ENCODE results near the gene NEB. TPM values are rescaled to one million over a fixed set of nuclear protein-coding genes. Genes with fewer than 3 reads are reported as not detected.

NEB gene
- total and polyA plus RNA-seq, 3 donors from 2014 or later = 5.5 to 18.6 (median 5.7) TPM

DNA sequence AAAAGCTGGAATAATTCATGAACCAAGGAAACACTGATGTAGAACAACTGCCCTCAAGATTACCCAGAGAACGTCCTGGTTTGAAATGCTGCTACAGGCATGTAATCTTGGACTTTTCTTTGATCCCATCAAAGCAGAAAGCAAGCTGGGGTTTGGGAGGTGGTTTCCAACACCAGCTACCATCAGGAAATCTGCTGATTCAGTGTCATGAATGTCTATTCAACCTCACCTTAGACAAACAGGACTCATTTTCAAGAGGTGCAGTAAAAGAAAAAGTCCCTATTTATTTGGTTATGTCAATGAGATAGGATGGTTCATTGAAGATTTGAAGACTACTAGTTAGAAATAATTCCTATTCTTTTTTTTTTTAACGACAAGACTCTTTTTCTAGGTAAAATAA is 72.7 kb downstream of the NEB start:
- H3K27ac ChIP-seq = no peak overlapping the region
- TF ChIP-seq CTCF (IDR thresholded peaks at IDR 0.05) (no peak), POLR2A (IDR thresholded peaks at IDR 0.05) (no peak)
- H3K4me1 ChIP-seq = no peaks in the 10 kb centered on the region
- no peak overlapping the region for H3K4me3 ChIP-seq
- DNase-seq = no peak
- no peaks in the 10 kb centered on the region for H3K27me3 ChIP-seq
- intact Hi-C loops (cut with DNase I; ENCODE audit: low total_unique reads) = no loop called here
- H3K36me3 ChIP-seq (ENCODE audit: low read depth, missing control alignments) = no peaks in the 10 kb centered on the region
- 88 to 91% methylated on average over 2 of the region's 2 CpGs for WGBS, 2 donors
- H3K9me3 ChIP-seq = no peaks in the 10 kb centered on the region

DNA sequence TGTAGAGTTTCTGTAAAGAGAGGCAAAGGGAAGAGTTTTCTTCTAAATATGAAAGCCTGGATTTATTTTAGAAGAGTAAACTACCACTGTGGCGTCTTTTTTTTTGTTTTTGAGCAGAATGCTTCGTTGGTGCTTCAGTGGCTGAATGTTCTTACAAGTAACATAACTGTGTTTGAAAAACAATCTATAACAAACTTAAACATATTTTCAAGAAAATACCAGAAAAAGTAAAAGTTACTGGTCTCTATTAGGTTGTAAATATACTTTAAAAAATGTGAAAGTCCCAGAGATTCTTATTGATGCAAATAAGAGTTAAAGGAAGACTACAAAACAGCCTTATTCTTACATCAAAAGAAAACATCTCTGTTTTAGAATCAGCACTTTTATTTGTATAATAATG is 76.2 kb downstream of the NEB start:
- H3K27me3 ChIP-seq = no peaks in the 10 kb centered on the region
- intact Hi-C loops (cut with DNase I; ENCODE audit: low total_unique reads) = no loop called here
- no peak for TF ChIP-seq POLR2A (IDR thresholded peaks at IDR 0.05)
- TF ChIP-seq CTCF (IDR thresholded peaks at IDR 0.05) = no peak
- no peak overlapping the region for H3K27ac ChIP-seq
- H3K36me3 ChIP-seq (ENCODE audit: low read depth, missing control alignments) = no peaks in the 10 kb centered on the region
- no peaks in the 10 kb centered on the region for H3K4me1 ChIP-seq
- H3K9me3 ChIP-seq = no peaks in the 10 kb centered on the region
- H3K4me3 ChIP-seq = no peak overlapping the region
- DNase-seq = no peak
- WGBS, 2 donors = 77 to 88% methylated on average over 2 of the region's 2 CpGs

DNA sequence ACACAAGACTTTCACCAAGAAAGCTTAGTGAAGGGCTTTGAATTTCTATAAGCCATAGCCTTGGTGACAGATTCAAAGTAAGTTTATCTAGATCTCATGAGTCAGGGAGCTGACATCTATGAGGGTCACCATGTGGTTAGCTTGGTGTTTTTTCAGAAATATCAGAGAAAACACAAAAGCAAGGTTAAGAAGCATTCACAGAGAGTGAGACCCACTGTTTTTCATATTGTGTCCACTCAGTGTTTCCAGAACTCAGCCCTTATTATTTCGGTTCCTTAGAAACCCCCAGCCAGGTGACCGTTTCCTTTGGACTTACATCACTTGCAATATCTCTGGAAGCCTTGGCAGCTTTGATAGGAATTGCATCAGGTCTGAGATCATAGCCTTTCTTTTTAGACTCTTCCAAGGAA is 76.6 kb downstream of the NEB start:
- no peaks in the 10 kb centered on the region for H3K4me1 ChIP-seq
- no peaks in the 10 kb centered on the region for H3K9me3 ChIP-seq
- no peak for DNase-seq
- H3K27me3 ChIP-seq = no peaks in the 10 kb centered on the region
- H3K27ac ChIP-seq = no peak overlapping the region
- WGBS, 2 donors = 87 to 90% methylated on average over 2 of the region's 2 CpGs
- intact Hi-C loops (cut with DNase I; ENCODE audit: low total_unique reads) = no loop called here
- no peaks in the 10 kb centered on the region for H3K36me3 ChIP-seq (ENCODE audit: low read depth, missing control alignments)
- TF ChIP-seq CTCF (IDR thresholded peaks at IDR 0.05) = no peak
- TF ChIP-seq POLR2A (IDR thresholded peaks at IDR 0.05) = no peak
- no peak overlapping the region for H3K4me3 ChIP-seq

- intact Hi-C loops (cut with DNase I; ENCODE audit: low total_unique reads) = no loop called here
- H3K27me3 ChIP-seq = no peaks in the 10 kb centered on the region
- H3K27ac ChIP-seq = no peak overlapping the region
- TF ChIP-seq POLR2A (IDR thresholded peaks at IDR 0.05) (no peak), CTCF (IDR thresholded peaks at IDR 0.05) (no peak)
- no peak overlapping the region for H3K4me3 ChIP-seq
- H3K4me1 ChIP-seq = no peaks in the 10 kb centered on the region
- no peaks in the 10 kb centered on the region for H3K36me3 ChIP-seq (ENCODE audit: low read depth, missing control alignments)
- H3K9me3 ChIP-seq = no peaks in the 10 kb centered on the region
- 90 to 93% methylated on average over 8 of the region's 8 CpGs for WGBS, 2 donors
- no peak for DNase-seq
Observed at GRCh38 chr2:151655663-151656398, 78.4 kb downstream of the NEB start.

GRCh38 chr2:151654891-151655290 is 79.4 kb downstream of the NEB start:
- Histone ChIP-seq H3K27ac (no peak overlapping the region), H3K9me3 (no peaks in the 10 kb centered on the region), H3K4me1 (no peaks in the 10 kb centered on the region), H3K4me3 (no peak overlapping the region), H3K27me3 (no peaks in the 10 kb centered on the region), H3K36me3 (ENCODE audit: low read depth, missing control alignments) (no peaks in the 10 kb centered on the region)
- DNase-seq = no peak
- intact Hi-C loops (cut with DNase I; ENCODE audit: low total_unique reads) = no loop called here
- TF ChIP-seq POLR2A (IDR thresholded peaks at IDR 0.05) = no peak
